Mammary epithelial cell (primary cell): ENCODE data around the gene ZBTB40.

Experiments
- CTCF ChIP-seq, 2 donors: IDR thresholded peaks in 1 of 2; conservative IDR thresholded peaks in 1 of 2; 2 replicates each; pipeline ENCODE4 v1.5.1; 2011 to 2012; ENCODE audit warnings: inconsistent platforms in 2 of 2, low read length in 2 of 2, mild to moderate bottlenecking in 2 of 2, control low read depth in 1 of 2, low read depth in 1 of 2; ENCODE audit not compliant: insufficient read depth in 1 of 2; ENCODE audit errors: extremely low read depth in 1 of 2
- EZH2 ChIP-seq: IDR thresholded peaks from 2 replicates; pipeline ENCODE4 v1.6.1; 2012; ENCODE audit warnings: low read length, inconsistent platforms, borderline replicate concordance

GRCh38 chr1:22547818-22548462, 96.3 kb downstream of the ZBTB40 start:
- TF ChIP-seq CTCF (conservative IDR thresholded peaks at IDR 0.05 in 1 of 2, IDR thresholded peaks at IDR 0.05 in 1 of 2; ENCODE audit: extremely low read depth in 1 of 2, insufficient read depth in 1 of 2, low read depth in 1 of 2, low read length in 2 of 2) (no peak), EZH2 (no peak)
